K562 (cell line): ENCODE data around the gene PEDS1. TPM values are rescaled to one million over a fixed set of nuclear protein-coding genes. Genes with fewer than 3 reads are reported as not detected.

Experiments
- ARID3B ChIP-seq: fragments of 250-450 bp; sonication (Bioruptor Pico); IDR thresholded peaks from 2 replicates; pipeline ENCODE4 v1.4.0; 2020; ENCODE audit warnings: borderline replicate concordance
- CHAMP1 ChIP-seq: fragments of 450-650 bp; IDR thresholded peaks from 2 replicates; pipeline ENCODE4 v1.6.1; 2016; ENCODE audit warnings: mild to moderate bottlenecking
- COPS2 ChIP-seq: fragments of 450-650 bp; conservative IDR thresholded peaks from 2 replicates; pipeline ENCODE4 v1.6.1; 2016; ENCODE audit warnings: mild to moderate bottlenecking, moderate library complexity
- ETV1 ChIP-seq: fragments of 450-650 bp; conservative IDR thresholded peaks from 2 replicates; pipeline ENCODE4 v1.6.1; 2016; ENCODE audit warnings: missing genetic modification characterization, control low read depth, low read depth, missing compliant biosample characterization
- EWSR1 ChIP-seq: fragments of 450-650 bp; IDR thresholded peaks from 2 replicates; pipeline ENCODE4 v1.6.1; 2018; ENCODE audit warnings: borderline replicate concordance, mild to moderate bottlenecking, low read depth, moderate library complexity; ENCODE audit not compliant: partially characterized antibody
- GABPA ChIP-seq: fragments of 200-800 bp; sonication (Bioruptor generic); conservative IDR thresholded peaks from 2 replicates; pipeline ENCODE4 v1.6.1; 2016; ENCODE audit warnings: low read depth, missing genetic modification characterization, missing compliant biosample characterization
- GATAD2B ChIP-seq: fragments of 450-650 bp; IDR thresholded peaks from 2 replicates; pipeline ENCODE4 v1.6.1; 2017; ENCODE audit warnings: mild to moderate bottlenecking, borderline replicate concordance
- GTF2B ChIP-seq: IDR thresholded peaks from 2 replicates; pipeline ENCODE4 v1.6.1; 2011; ENCODE audit not compliant: insufficient read length; ENCODE audit errors: extremely low read depth
- JUN ChIP-seq, 2 experiments: sonication (generic) in 1 of 2; formaldehyde crosslinking in 1 of 2; IDR thresholded peaks; 2 replicates each; pipeline versions ENCODE4 v1.6.1 to v1.8.0; 2012 to 2022; ENCODE audit warnings: borderline replicate concordance in 2 of 2, mild to moderate bottlenecking in 2 of 2, improper control_type of control experiment in 1 of 2, low read depth in 1 of 2, low read length in 1 of 2, missing genetic modification reagents in 1 of 2
- KLF1 ChIP-seq: fragments of 450-650 bp; IDR thresholded peaks from 2 replicates; pipeline ENCODE4 v1.6.1; 2016; ENCODE audit warnings: missing genetic modification characterization, missing compliant biosample characterization
- MYNN ChIP-seq, 2 experiments: sonication (generic); formaldehyde crosslinking in 1 of 2; IDR thresholded peaks; 2 replicates each; pipeline versions ENCODE4 v1.5.0 to v1.6.1; 2016 to 2020; ENCODE audit warnings: antibody characterized with exemption in 1 of 2, missing genetic modification reagents in 1 of 2
- NCOA6 ChIP-seq: fragments of 450-650 bp; IDR thresholded peaks from 2 replicates; pipeline ENCODE4 v1.6.1; 2017; ENCODE audit warnings: mild to moderate bottlenecking
- SAP30 ChIP-seq: fragments of 200-600 bp; sonication (generic); IDR thresholded peaks from 2 replicates; pipeline ENCODE4 v1.6.1; 2012; ENCODE audit warnings: borderline replicate concordance, low read depth, mild to moderate bottlenecking, moderate library complexity, low read length, control low read depth, inconsistent platforms; ENCODE audit not compliant: insufficient read depth, poor library complexity, severe bottlenecking
- SIRT6 ChIP-seq: IDR thresholded peaks from one replicate; pipeline ENCODE4 v1.6.1; 2012; ENCODE audit warnings: low read depth, mild to moderate bottlenecking, control low read depth, inconsistent platforms, low read length, moderate library complexity
- SP2 ChIP-seq: IDR thresholded peaks from 2 replicates; pipeline ENCODE4 v1.6.1; 2011; ENCODE audit warnings: mild to moderate bottlenecking, low read depth, low read length, moderate library complexity; ENCODE audit not compliant: poor library complexity, severe bottlenecking; ENCODE audit errors: extremely low read depth
- TCF7L2 ChIP-seq: fragments of 150-350 bp; IDR thresholded peaks from 2 replicates; pipeline ENCODE4 v1.6.1; 2016; ENCODE audit warnings: low read depth, mild to moderate bottlenecking, low read length, moderate library complexity
- TFAM ChIP-seq: fragments of 250-450 bp; sonication (Bioruptor Pico); conservative IDR thresholded peaks from 2 replicates; pipeline ENCODE4 v1.5.0; 2021; ENCODE audit warnings: mild to moderate bottlenecking, moderate library complexity
- ZBTB12 ChIP-seq: fragments of 250-450 bp; sonication (Bioruptor Pico); IDR thresholded peaks from 2 replicates; pipeline ENCODE4 v1.4.0; 2020
- ZNF384 ChIP-seq: IDR thresholded peaks from 2 replicates; pipeline ENCODE4 v1.6.1; 2012; ENCODE audit warnings: low read depth, low read length, improper control_type of control experiment
- ZNF561 ChIP-seq: fragments of 450-650 bp; formaldehyde crosslinking; conservative IDR thresholded peaks from 2 replicates; pipeline ENCODE4 v1.4.0; 2020; ENCODE audit warnings: mild to moderate bottlenecking, moderate library complexity
- ZSCAN32 ChIP-seq: fragments of 450-650 bp; formaldehyde crosslinking; IDR thresholded peaks from 2 replicates; pipeline ENCODE4 v1.4.0; 2020; ENCODE audit warnings: mild to moderate bottlenecking, moderate library complexity
- polyA plus RNA-seq, 8 experiments: library from polyadenylated mRNA; depleted of rRNA in 4 of 8; stranded (reverse) in 5 of 8; unstranded in 3 of 8; fragments of >200 nt; fragmentation: Nextera tagmentation in 2 of 8; fragmentation: Illumina TruSeq in 1 of 8; extraction: Ambion mirVana in 2 of 8; extraction: Trizol in 1 of 8; gene quantifications; 2 replicates each; pipeline versions ENCODE4 v1.2.1 to v1.2.3, GENCODE V29; 2011 to 2014; ENCODE audit warnings: inconsistent platforms in 1 of 8, missing spikeins in 1 of 8
- total RNA-seq, 7 experiments: library from RNA; depleted of rRNA in 6 of 7; stranded (reverse); fragments of >200 nt in 6 of 7; fragmentation: Illumina TruSeq in 2 of 7; extraction: Trizol in 2 of 7; gene quantifications; 2 replicates each; pipeline versions ENCODE4 v1.2.1 to v1.2.3, GENCODE V29; 2011 to 2021; ENCODE audit warnings: low replicate concordance in 1 of 7

PEDS1 gene
- total and polyA plus RNA-seq, 9 of the 15 experiments (the other 6 are each of a cell fraction or from before 2014, with no cell fraction given) = 2.9 to 38.5 (median 24.2) TPM

GRCh38 chr20:50190251-50191064, 36.9 kb upstream of the PEDS1 start, which contains the start of gene CEBPB (continued):
- TF ChIP-seq CHAMP1 (no peak), ARID3B (CRISPR knock-in tag) (no peak), GTF2B (no peak), SAP30 (no peak), KLF1 (no peak), COPS2 (no peak), JUN (IDR thresholded peaks at IDR 0.05; ENCODE audit: borderline replicate concordance, low read depth, low read length) (0 out of 2 replicates have a peak, but pooled peaks have one; percentile 9), JUN (CRISPR knock-in tag; IDR thresholded peaks at IDR 0.05; ENCODE audit: borderline replicate concordance) (no peak; the same call in 1 of the 2 replicates), ZNF384 (no peak), ETV1 (tag) (no peak), EWSR1 (no peak), ZNF561 (CRISPR knock-in tag) (no peak), TFAM (CRISPR knock-in tag) (no peak), ZBTB12 (CRISPR knock-in tag) (peak; percentile 50; the same call in 1 of the 2 replicates), SP2 (no peak), NCOA6 (peak; percentile 73), ZSCAN32 (CRISPR knock-in tag) (no peak; the same call in 1 of the 2 replicates), SIRT6 (no peak), TCF7L2 (no peak), GATAD2B (peak; percentile 91), MYNN (IDR thresholded peaks at IDR 0.05) (no peak), MYNN (CRISPR knock-in tag; IDR thresholded peaks at IDR 0.05) (no peak), GABPA (tag) (no peak)
